A549 (cell line): ENCODE data around the gene IKZF5.

Source experiments
- BHLHE40 ChIP-seq: IDR thresholded peaks from 2 replicates; pipeline ENCODE4 v1.6.1; 2012; ENCODE audit warnings: low read depth, low read length, inconsistent platforms
- CEBPB ChIP-seq, 2 experiments: fragments of >200 bp in 1 of 2; sonication (Bioruptor Twin) in 1 of 2; formaldehyde crosslinking in 1 of 2; IDR thresholded peaks; 2 replicates each; pipeline ENCODE4 v1.6.1; 2012 to 2016
- CTCF ChIP-seq: fragments of >200 bp; sonication (Bioruptor Twin); formaldehyde crosslinking; IDR thresholded peaks from 3 replicates; pipeline ENCODE4 v1.5.1; 2016
- E2F6 ChIP-seq: IDR thresholded peaks from 2 replicates; pipeline ENCODE4 v1.6.1; 2012; ENCODE audit warnings: low read depth, borderline replicate concordance
- ELK1 ChIP-seq: fragments of 150-350 bp; IDR thresholded peaks from 2 replicates; pipeline ENCODE4 v1.6.1; 2014; ENCODE audit warnings: low read depth, mild to moderate bottlenecking, low read length
- HES2 ChIP-seq: fragments of >200 bp; sonication (Bioruptor Twin); formaldehyde crosslinking; IDR thresholded peaks from 2 replicates; pipeline ENCODE4 v1.6.1; 2016
- MAZ ChIP-seq: fragments of 150-350 bp; IDR thresholded peaks from 2 replicates; pipeline ENCODE4 v1.6.1; 2014; ENCODE audit warnings: antibody characterized with exemption, low read depth, low read length, borderline replicate concordance
- MYC ChIP-seq: IDR thresholded peaks from 2 replicates; pipeline ENCODE4 v1.6.1; 2012; ENCODE audit warnings: mild to moderate bottlenecking, inconsistent platforms, low read length, improper control_type of control experiment, borderline replicate concordance
- NR3C1 ChIP-seq: fragments of >200 bp; sonication (Bioruptor Twin); formaldehyde crosslinking; IDR thresholded peaks from 3 replicates; pipeline ENCODE4 v1.6.1; 2017
- PBX3 ChIP-seq: IDR thresholded peaks from 2 replicates; pipeline ENCODE4 v1.6.1; 2012
- POLR2A ChIP-seq: IDR thresholded peaks from 2 replicates; pipeline ENCODE4 v1.6.1; 2012; ENCODE audit warnings: mild to moderate bottlenecking, low read length
- RFX5 ChIP-seq: fragments of 450-650 bp; IDR thresholded peaks from 2 replicates; pipeline ENCODE4 v1.7.1; 2014; ENCODE audit warnings: antibody characterized with exemption, mild to moderate bottlenecking, moderate library complexity
- USF2 ChIP-seq: fragments of 450-650 bp; IDR thresholded peaks from 2 replicates; pipeline ENCODE4 v1.6.1; 2014; ENCODE audit warnings: antibody characterized with exemption
- ZC3H11A ChIP-seq: fragments of 450-650 bp; IDR thresholded peaks from 2 replicates; pipeline ENCODE4 v1.6.1; 2014; ENCODE audit warnings: antibody characterized with exemption, mild to moderate bottlenecking

- no peak for TF ChIP-seq CTCF
- TF ChIP-seq BHLHE40, result no peak
- no peak for TF ChIP-seq POLR2A
- no peak for TF ChIP-seq ELK1
- no peak for TF ChIP-seq CEBPB (IDR thresholded peaks at IDR 0.05)
- TF ChIP-seq E2F6, result no peak
- TF ChIP-seq HES2, result no peak
- no peak for TF ChIP-seq RFX5
- no peak for TF ChIP-seq MAZ
- TF ChIP-seq ZC3H11A, result no peak
- TF ChIP-seq MYC, result no peak
- TF ChIP-seq USF2, result no peak
- TF ChIP-seq NR3C1, result no peak
- no peak for TF ChIP-seq PBX3
Observed at GRCh38 chr10:122986335-122986734, 22.3 kb downstream of the IKZF5 start.
